GM12891 (cell line): ENCODE results near the gene USP40.

Source experiments
- DNase-seq: peaks from one replicate; pipeline ENCODE4 v3.0.0; 2011; ENCODE audit warnings: low spot score; ENCODE audit not compliant: insufficient read length
- FAIRE-seq: peaks from 2 replicates; lab custom pipeline; 2011; peaks lifted over from hg19 to GRCh38; lab: Jason Lieb, UNC
- PAX5 ChIP-seq: IDR thresholded peaks from 2 replicates; pipeline ENCODE4 v1.6.1; 2011; ENCODE audit warnings: low read length, moderate library complexity, mild to moderate bottlenecking; ENCODE audit not compliant: insufficient read depth, severe bottlenecking
- POLR2A ChIP-seq: IDR thresholded peaks from 2 replicates; pipeline ENCODE4 v1.6.1; 2011; ENCODE audit warnings: low read depth, low read length, control low read depth
- POLR2AphosphoS5 ChIP-seq: IDR thresholded peaks from 2 replicates; pipeline ENCODE4 v1.6.1; 2011; ENCODE audit warnings: low read depth, low read length, control low read depth
- POU2F2 ChIP-seq: IDR thresholded peaks from 2 replicates; pipeline ENCODE4 v1.6.1; 2011; ENCODE audit warnings: low read depth, mild to moderate bottlenecking, control low read depth, low read length, moderate library complexity
- SPI1 ChIP-seq: IDR thresholded peaks from 2 replicates; pipeline ENCODE4 v1.6.1; 2011; ENCODE audit warnings: low read depth, low read length, control low read depth
- TAF1 ChIP-seq: IDR thresholded peaks from 2 replicates; pipeline ENCODE4 v1.6.1; 2011; ENCODE audit warnings: low read depth, low read length, control low read depth

The USP40 gene

DNA sequence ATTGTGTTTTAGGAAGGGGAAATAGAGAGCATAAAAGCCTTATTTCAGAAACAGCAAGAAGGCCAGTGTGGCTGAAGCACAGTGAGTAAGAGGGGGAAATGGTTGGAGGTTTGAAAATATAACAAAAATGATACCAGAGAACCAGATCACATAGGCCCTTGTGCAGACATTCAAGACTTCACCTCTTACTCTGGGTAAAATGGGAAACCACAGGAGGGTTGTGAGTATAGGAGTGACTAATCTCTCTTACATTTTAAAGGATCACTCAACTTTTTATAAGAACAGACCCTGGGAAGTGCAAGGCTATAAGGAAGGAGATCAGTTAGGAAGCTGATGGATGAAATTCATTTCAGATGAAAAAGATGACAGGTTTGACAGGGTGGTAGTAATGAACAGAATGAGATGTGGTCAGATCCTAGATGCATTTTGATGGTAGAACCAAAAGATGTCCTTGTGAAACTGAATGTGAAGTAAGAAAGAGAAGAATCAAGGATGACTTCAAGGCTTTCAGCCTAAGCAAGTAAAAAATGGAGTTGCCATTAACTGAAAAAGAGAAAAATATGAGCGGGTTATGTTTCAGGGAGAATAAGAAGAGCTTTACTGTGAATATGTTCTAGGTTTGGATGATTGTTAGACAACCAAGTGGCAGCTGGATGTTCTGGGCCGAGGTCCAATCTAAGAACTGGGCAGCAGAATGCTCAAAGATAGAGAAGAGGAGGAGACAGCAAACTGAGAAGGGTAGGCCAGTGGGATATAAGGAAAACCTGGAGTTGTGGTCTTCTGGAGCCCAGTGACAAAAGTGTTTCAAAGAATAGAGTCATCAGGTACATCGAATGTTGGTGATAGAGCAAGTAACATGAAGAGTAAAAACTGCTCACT is 65.1 kb downstream of the USP40 start:
- DNase-seq (no peak), FAIRE-seq (peak; percentile 71)
- no peak for TF ChIP-seq TAF1
- no peak for TF ChIP-seq POU2F2
- TF ChIP-seq POLR2AphosphoS5: no peak
- no peak for TF ChIP-seq SPI1
- TF ChIP-seq PAX5: no peak
- TF ChIP-seq POLR2A: no peak

DNA sequence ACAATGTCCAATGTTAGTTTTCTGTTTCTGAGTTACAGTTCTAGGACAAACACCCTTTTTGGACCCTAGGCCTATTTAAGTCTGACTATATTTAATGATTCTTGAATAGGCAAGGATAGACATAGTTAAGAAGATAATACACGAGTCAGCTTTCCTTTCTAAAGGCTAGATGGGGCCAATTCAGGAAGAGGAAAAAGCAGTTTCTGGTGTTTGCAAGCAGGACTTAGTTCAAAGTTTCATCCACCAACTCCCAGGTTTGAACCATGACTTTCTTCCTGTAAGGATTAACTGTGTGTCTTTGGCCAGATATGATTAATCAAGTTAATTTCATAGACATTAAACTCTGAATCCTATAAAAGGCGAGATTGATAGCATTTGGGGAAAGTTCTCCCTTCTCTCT is 66.7 kb downstream of the USP40 start:
- no peak for DNase-seq
- no peak for FAIRE-seq
- no peak for TF ChIP-seq POU2F2
- no peak for TF ChIP-seq SPI1
- no peak for TF ChIP-seq POLR2AphosphoS5
- no peak for TF ChIP-seq POLR2A
- no peak for TF ChIP-seq PAX5
- no peak for TF ChIP-seq TAF1

DNA sequence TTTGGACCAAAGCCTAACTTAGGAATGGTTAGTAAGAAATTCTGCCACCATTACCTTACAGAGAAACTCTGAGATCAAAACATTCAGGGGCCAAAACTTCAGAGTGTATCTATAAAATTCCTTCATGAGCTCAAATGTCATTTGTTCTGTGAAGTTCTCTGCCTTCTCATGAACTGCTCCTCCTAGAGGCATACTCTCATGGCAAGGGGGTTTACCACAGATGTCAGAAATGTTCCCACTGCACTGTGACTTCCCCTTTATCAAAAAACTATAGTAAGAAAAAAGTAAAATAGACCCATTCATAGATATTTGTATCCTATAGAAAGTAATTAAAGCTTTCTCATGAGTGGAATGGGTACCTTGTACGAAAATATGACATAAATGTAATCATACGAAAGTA is 68.5 kb downstream of the USP40 start:
- FAIRE-seq (peak; percentile 5), DNase-seq (no peak)
- TF ChIP-seq SPI1 (0 out of 2 replicates have a peak, but pooled peaks have one; percentile 24), TAF1 (no peak), POLR2A (no peak)

DNA sequence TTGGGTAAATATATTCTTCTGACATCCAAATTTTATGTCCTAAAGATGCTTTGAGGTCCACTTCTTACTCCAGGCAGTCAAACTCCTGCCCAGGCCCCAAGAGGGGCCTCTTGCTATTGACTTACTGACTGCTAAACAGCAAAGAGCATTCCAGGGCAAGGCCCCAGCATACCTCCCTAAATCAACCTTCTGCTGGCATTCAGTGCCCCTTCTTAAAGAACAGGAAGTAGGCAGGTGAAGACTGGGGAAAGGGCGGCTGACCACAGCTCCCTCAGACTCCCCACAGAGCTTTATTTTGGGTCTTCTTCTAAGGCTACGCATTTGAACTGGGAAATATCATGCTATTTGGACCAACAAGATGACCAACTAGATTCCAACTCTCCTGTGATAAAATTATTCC is 68.9 kb downstream of the USP40 start:
- no peak for TF ChIP-seq POLR2AphosphoS5
- TF ChIP-seq SPI1: no peak
- TF ChIP-seq TAF1: no peak
- no peak for TF ChIP-seq PAX5
- TF ChIP-seq POU2F2: no peak
- no peak for TF ChIP-seq POLR2A
- FAIRE-seq (no peak), DNase-seq (no peak)

DNA sequence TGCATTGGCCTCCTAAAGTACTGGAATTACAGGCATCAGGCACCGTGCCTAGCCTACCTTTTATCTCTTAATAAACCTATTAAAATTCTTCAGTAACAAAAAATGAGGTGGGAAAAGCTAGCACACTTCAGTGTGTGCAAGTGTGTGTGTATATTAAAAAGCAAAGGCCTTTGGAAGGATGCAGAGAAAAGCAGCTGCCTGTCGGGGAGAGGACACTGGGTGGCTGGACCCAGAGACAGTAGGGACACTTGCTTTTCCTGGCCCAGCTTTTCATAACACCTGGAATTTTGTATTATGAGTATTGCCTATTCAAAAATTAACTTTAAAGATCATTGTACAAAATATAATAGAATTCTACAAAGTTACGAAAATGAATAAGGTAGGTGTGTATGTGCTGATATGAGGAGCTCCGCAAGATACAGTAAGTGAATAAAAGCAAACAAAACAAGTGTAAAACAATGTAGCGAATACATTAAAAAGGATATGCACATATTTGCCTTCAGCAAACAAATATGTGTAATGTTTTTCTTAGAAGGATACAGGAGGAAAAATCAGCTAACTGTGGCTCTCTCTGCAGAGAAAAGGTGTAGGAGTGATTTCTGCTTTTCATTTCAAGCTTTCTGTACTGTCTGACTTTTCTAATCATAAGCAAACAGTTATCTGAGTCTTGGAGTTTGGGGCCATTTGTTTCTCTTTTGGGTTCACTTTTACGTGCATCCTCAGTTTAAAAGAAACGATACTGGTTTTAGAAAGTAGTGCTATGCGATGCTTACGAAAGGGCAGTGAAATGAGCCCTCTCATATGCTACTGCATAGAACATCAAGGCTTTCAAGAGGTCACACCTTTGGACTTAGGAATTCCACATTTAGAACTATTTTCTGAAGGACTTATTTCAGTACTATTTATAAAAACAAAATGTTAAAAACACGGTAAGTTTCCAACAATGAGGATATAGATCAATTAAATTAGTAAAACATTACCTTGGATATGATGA is 70.8 kb downstream of the USP40 start:
- no peak for DNase-seq
- no peak for TF ChIP-seq POLR2A
- no peak for TF ChIP-seq TAF1
- TF ChIP-seq PAX5: no peak
- no peak for TF ChIP-seq POU2F2
- no peak for TF ChIP-seq SPI1
- TF ChIP-seq POLR2AphosphoS5: no peak
- FAIRE-seq: no peak

DNA sequence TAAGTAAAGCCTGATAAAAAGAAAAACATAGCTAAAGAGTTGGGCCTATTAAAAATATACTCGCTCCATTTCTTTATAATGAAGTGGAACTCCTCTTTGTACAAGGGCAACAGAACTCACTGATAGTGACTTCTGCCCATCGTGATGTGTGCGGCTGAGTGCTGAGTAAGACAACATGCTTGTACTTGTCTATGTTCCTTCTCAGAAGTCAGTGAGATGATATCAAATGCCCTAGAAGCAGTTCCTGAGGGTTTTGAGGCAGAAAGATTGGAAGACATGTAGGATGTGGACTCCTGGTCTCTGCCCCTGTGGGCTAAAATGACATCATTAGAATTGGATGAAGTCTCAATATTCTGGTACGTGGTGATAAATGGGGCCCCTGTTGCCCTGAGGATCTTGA is 73.8 kb downstream of the USP40 start:
- TF ChIP-seq POU2F2: no peak
- TF ChIP-seq TAF1: no peak
- no peak for TF ChIP-seq POLR2AphosphoS5
- no peak for TF ChIP-seq POLR2A
- TF ChIP-seq PAX5: no peak
- TF ChIP-seq SPI1: no peak
- DNase-seq: no peak
- FAIRE-seq: no peak

DNA sequence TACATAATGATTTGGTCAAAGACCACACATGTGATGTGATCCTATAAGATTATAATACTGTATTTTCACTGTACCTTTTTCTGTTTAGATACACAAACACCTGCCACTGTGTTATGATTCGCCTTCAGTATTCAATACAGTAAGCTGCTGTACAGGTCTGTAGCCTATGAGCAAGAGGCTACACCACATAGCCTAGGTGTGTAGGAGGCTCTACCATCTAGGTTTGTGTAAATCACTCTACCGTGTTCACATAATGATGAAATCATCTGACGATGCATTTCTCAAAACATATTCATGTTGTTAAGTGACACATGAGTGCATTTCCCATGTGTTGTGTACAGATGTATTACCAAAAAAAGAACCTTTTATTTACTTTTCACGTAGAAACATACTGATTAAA is 74.5 kb downstream of the USP40 start:
- no peak for TF ChIP-seq POU2F2
- no peak for TF ChIP-seq SPI1
- TF ChIP-seq POLR2A: no peak
- TF ChIP-seq PAX5: no peak
- no peak for TF ChIP-seq POLR2AphosphoS5
- TF ChIP-seq TAF1: no peak
- DNase-seq: no peak

DNA sequence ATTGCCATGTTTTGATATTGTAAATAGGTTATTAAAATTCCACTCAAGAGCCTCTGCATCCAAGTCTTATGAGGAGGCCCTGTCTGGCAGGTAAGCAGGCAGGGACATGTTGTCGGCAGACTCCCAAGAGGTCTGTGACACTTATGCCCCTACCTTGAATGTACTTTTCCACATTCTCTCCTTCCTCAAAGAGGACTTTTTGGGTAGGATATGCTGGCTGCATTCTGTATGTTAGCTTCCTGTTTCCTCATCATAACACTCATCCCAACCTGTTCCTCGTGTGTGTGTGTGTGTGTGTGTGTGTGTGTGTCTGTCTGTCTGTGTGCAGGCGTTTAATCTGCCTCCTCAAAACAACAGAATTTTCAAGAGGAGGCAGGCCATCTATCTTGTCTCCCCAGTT is 75.3 kb downstream of the USP40 start:
- FAIRE-seq (no peak), DNase-seq (no peak)
- TF ChIP-seq SPI1 (no peak), POU2F2 (no peak), POLR2AphosphoS5 (no peak), POLR2A (no peak), TAF1 (no peak), PAX5 (no peak)

More for the DNA sequence above, 74.5 kb downstream of the USP40 start:
- FAIRE-seq: no peak

DNA sequence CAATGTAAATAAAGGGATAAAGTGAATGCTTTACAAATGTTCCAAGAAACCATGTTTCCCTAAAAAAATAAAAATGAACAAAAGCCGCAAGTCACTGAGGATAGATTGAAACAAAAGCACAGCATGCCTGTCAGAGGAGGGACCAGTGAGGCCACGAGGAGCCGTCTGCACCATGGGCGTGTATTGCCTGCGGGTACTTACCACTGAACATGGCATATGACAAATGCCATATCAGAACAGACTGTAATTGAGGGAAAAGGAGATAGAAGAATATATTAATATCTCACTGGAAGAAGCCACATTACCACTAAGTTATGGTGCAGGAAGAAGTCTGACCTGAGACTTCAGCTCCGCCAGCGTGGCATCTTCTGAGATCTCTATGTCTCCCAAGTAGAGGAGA is 75.8 kb downstream of the USP40 start:
- FAIRE-seq (no peak), DNase-seq (no peak)
- TF ChIP-seq SPI1 (no peak), POLR2AphosphoS5 (no peak), TAF1 (no peak), PAX5 (no peak), POLR2A (no peak), POU2F2 (no peak)
